A549 (cell line): ENCODE measurements around the gene CPS1.

Source experiments
- CTCF ChIP-seq: fragments of >200 bp; sonication (Bioruptor Twin); formaldehyde crosslinking; IDR thresholded peaks from 3 replicates; pipeline ENCODE4 v1.5.1; 2016
- JUNB ChIP-seq: fragments of >200 bp; sonication (Bioruptor Twin); formaldehyde crosslinking; IDR thresholded peaks from 2 replicates; pipeline ENCODE4 v1.6.1; 2016

- no peak for TF ChIP-seq CTCF
- TF ChIP-seq JUNB, result no peak
Measured at GRCh38 chr2:210647151-210647550, 90.8 kb downstream of the CPS1 start.
